Thyroid gland (tissue), 4 donors: Measurements from ENCODE around the gene TP63. TPM values are rescaled to one million over a fixed set of nuclear protein-coding genes. Genes with fewer than 3 reads are reported as not detected.

Source experiments
- DNase-seq, 2 donors: peaks; one replicate each; pipeline ENCODE4 v3.0.0-alpha.2; 2019
- H3K27ac ChIP-seq, 3 donors: fragments of 200-600 bp; sonication (generic); 1 replicate in 2 of 3; 2 replicates in 1 of 3; pipeline ENCODE4 v1.5.1; 2016 to 2019; ENCODE audit warnings: mild to moderate bottlenecking in 1 of 3, moderate library complexity in 1 of 3
- H3K27me3 ChIP-seq: fragments of 200-600 bp; sonication (generic); one replicate; pipeline ENCODE4 v1.5.1; 2019
- H3K36me3 ChIP-seq, 2 donors: fragments of 200-600 bp; sonication (generic); one replicate each; pipeline ENCODE4 v1.5.1; 2016 to 2019
- H3K4me1 ChIP-seq, 2 donors: fragments of 200-600 bp; sonication (generic); one replicate each; pipeline ENCODE4 v1.5.1; 2017 to 2019
- H3K4me3 ChIP-seq, 3 donors: fragments of 200-600 bp; sonication (generic); replicated peaks in 1 of 3; 1 replicate in 2 of 3; 2 replicates in 1 of 3; pipeline ENCODE4 v1.5.1; 2016; ENCODE audit warnings: mild to moderate bottlenecking in 1 of 3
- H3K9me3 ChIP-seq: fragments of 200-600 bp; sonication (generic); one replicate; pipeline ENCODE4 v1.5.1; 2017
- CTCF ChIP-seq, 6 experiments: fragments of 200-600 bp in 3 of 6; fragments of 450-650 bp in 3 of 6; sonication (generic) in 3 of 6; IDR thresholded peaks; one replicate each; pipeline ENCODE4 v1.5.1; 2016 to 2019; ENCODE audit warnings: antibody characterized with exemption in 6 of 6, mild to moderate bottlenecking in 2 of 6, inconsistent platforms in 1 of 6, moderate library complexity in 1 of 6
- POLR2A ChIP-seq, 2 donors: fragments of 450-650 bp; IDR thresholded peaks; one replicate each; pipeline ENCODE4 v1.6.1; 2017; ENCODE audit warnings: antibody characterized with exemption in 2 of 2, mild to moderate bottlenecking in 2 of 2, moderate library complexity in 1 of 2
- WGBS, 2 donors: methylation state at CpG; one replicate each; pipeline ENCODE4 v1.1.5; 2017; 5-methylcytosine and 5-hydroxymethylcytosine counted together
- intact Hi-C: fragments of 100-400 bp; cut with DNase I; formaldehyde crosslinking; loops from one replicate; pipeline ENCODE4 v1.15.1; 2023
- total RNA-seq, 4 donors: library from RNA; depleted of rRNA; stranded (reverse); fragments of >200 nt; gene quantifications; one replicate each; pipeline ENCODE4 v1.2.3, GENCODE V29; 2016

Gene TP63
- total RNA-seq, 4 donors from 2014 or later, result 1.2 to 1.3 TPM; not detected in 2

- TF ChIP-seq CTCF (IDR thresholded peaks at IDR 0.05) (no peak), POLR2A (IDR thresholded peaks at IDR 0.05) (no peak)
- no peak overlapping the region for H3K4me3 ChIP-seq
- WGBS, 2 donors, result 80 to 90% methylated on average over 6 of the region's 6 CpGs
- no peaks in the 10 kb centered on the region for H3K4me1 ChIP-seq
- no peaks in the 10 kb centered on the region for H3K27me3 ChIP-seq
- no peaks in the 10 kb centered on the region for H3K9me3 ChIP-seq
- no peak for DNase-seq
- H3K36me3 ChIP-seq, result no peaks in the 10 kb centered on the region
- intact Hi-C loops, result no loop called here
- no peak overlapping the region for H3K27ac ChIP-seq
Observed at GRCh38 chr3:189907803-189908202, 276.6 kb downstream of the TP63 start.

- Histone ChIP-seq H3K36me3 (no peaks in the 10 kb centered on the region), H3K9me3 (no peaks in the 10 kb centered on the region), H3K27ac (no peak overlapping the region), H3K27me3 (no peaks in the 10 kb centered on the region), H3K4me3 (no peak overlapping the region), H3K4me1 (no peaks in the 10 kb centered on the region)
- TF ChIP-seq CTCF (IDR thresholded peaks at IDR 0.05) (no peak), POLR2A (IDR thresholded peaks at IDR 0.05) (no peak)
- no peak for DNase-seq
- intact Hi-C loops, result no loop called here
Observed at GRCh38 chr3:189908646-189909045, 277.5 kb downstream of the TP63 start.

GRCh38 chr3:189909139-189909538 is 277.9 kb downstream of the TP63 start:
- TF ChIP-seq CTCF (IDR thresholded peaks at IDR 0.05) (no peak), POLR2A (IDR thresholded peaks at IDR 0.05) (no peak)
- intact Hi-C loops, result no loop called here
- Histone ChIP-seq H3K4me1 (no peaks in the 10 kb centered on the region), H3K27me3 (no peaks in the 10 kb centered on the region), H3K4me3 (no peak overlapping the region), H3K27ac (no peak overlapping the region), H3K9me3 (no peaks in the 10 kb centered on the region), H3K36me3 (no peaks in the 10 kb centered on the region)
- no peak for DNase-seq
- 85 to 87% methylated on average over 3 of the region's 3 CpGs for WGBS, 2 donors

- TF ChIP-seq CTCF (IDR thresholded peaks at IDR 0.05) (no peak), POLR2A (IDR thresholded peaks at IDR 0.05) (no peak)
- no peaks in the 10 kb centered on the region for H3K27me3 ChIP-seq
- intact Hi-C loops, result no loop called here
Observed at GRCh38 chr3:189909573-189909972, 278.4 kb downstream of the TP63 start.

GRCh38 chr3:189911001-189911400 is 279.8 kb downstream of the TP63 start:
- Histone ChIP-seq H3K9me3 (no peaks in the 10 kb centered on the region), H3K27me3 (no peaks in the 10 kb centered on the region), H3K4me1 (no peaks in the 10 kb centered on the region), H3K4me3 (no peak overlapping the region), H3K36me3 (no peaks in the 10 kb centered on the region), H3K27ac (no peak overlapping the region)
- 70 to 75% methylated on average over 1 of the region's 1 CpG for WGBS, 2 donors
- no peak for DNase-seq
- TF ChIP-seq CTCF (IDR thresholded peaks at IDR 0.05), result no peak
- no peak for TF ChIP-seq POLR2A (IDR thresholded peaks at IDR 0.05)
- intact Hi-C loops, result no loop called here

More at GRCh38 chr3:189909573-189909972, 278.4 kb downstream of the TP63 start:
- H3K9me3 ChIP-seq, result no peaks in the 10 kb centered on the region
- DNase-seq, result no peak
- no peaks in the 10 kb centered on the region for H3K36me3 ChIP-seq
- WGBS, 2 donors, result 91 to 95% methylated on average over 2 of the region's 2 CpGs
- H3K4me1 ChIP-seq, result no peaks in the 10 kb centered on the region
- no peak overlapping the region for H3K27ac ChIP-seq
- no peak overlapping the region for H3K4me3 ChIP-seq
